NT2/D1 (cell line): Measurements from ENCODE around the gene PLPPR1.

Experiments used
- DNase-seq: peaks from one replicate; pipeline ENCODE4 v3.0.0-alpha.2; 2011; ENCODE audit warnings: low read depth, low spot score
- H3K27me3 ChIP-seq: 2 replicates; pipeline ENCODE4 v1.6.0; 2011; ENCODE audit warnings: mild to moderate bottlenecking; ENCODE audit not compliant: insufficient read length, insufficient read depth
- H3K36me3 ChIP-seq: 2 replicates; pipeline ENCODE4 v1.6.1; 2011; ENCODE audit warnings: mild to moderate bottlenecking, low read length, mixed read lengths; ENCODE audit not compliant: insufficient read depth, insufficient read length
- H3K4me1 ChIP-seq: 2 replicates; pipeline ENCODE4 v1.5.1; 2011; ENCODE audit not compliant: insufficient read depth, insufficient read length
- H3K4me3 ChIP-seq: 2 replicates; pipeline ENCODE4 v1.5.1; 2011; ENCODE audit warnings: low read depth; ENCODE audit not compliant: insufficient read length
- H3K9ac ChIP-seq: 2 replicates; pipeline ENCODE4 v1.6.0; 2011; ENCODE audit warnings: low read depth; ENCODE audit not compliant: insufficient read length
- H3K9me3 ChIP-seq: 2 replicates; pipeline ENCODE4 v1.5.1; 2011; ENCODE audit warnings: mild to moderate bottlenecking, low read length; ENCODE audit not compliant: insufficient read depth
- SUZ12 ChIP-seq: IDR thresholded peaks from 2 replicates; pipeline ENCODE4 v1.6.1; 2011; ENCODE audit not compliant: insufficient read length, insufficient read depth; ENCODE audit errors: extremely low read depth
- YY1 ChIP-seq: IDR thresholded peaks from 2 replicates; pipeline ENCODE4 v1.6.1; 2011; ENCODE audit not compliant: insufficient read length, insufficient read depth
- ZNF274 ChIP-seq: IDR thresholded peaks from 2 replicates; pipeline ENCODE4 v1.6.1; 2011; ENCODE audit warnings: mild to moderate bottlenecking, low read depth, low read length

The PLPPR1 gene

DNA sequence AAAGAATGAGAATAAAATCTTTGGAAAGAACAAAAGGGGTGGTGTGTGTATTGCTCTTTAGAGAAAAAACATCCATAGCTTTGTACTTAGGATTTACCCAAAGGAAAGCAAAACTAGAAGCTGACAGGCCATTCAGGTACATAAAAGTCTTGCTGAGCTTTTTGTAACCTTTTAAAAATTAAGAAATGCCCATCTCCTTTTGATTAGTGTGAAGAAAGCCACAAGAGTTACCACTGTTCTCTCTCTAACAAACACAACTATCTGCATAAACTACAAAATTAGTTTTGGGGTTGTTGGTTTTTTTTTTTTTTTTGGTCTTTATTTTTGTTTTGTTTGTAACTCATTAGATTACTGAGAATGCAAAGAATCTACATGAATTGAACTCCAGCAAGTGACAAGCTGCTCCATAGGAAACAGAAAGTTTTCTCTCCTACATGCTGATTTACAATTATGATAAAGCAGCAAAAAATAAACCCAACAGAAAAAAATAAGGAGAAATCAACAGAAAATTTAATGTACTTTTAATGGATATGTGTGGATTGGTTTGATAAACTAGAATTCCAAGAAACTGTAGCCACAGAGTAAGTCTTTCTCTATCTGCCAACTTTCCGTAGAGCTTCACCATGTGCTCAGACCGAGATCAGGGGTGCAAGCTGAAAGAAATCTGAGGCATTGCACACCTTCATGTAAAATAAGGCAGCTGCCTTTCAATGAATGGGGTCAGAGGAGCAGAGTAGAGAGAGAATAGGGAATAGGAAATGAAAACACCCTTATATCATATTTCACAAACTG lies 344.0 kb downstream of the PLPPR1 start:
- no peaks in the 10 kb centered on the region for H3K9me3 ChIP-seq

More for the DNA sequence above, 344.0 kb downstream of the PLPPR1 start:
- Histone ChIP-seq H3K9ac (no peak overlapping the region), H3K36me3 (no peaks in the 10 kb centered on the region), H3K4me1 (no peaks in the 10 kb centered on the region), H3K4me3 (no peak overlapping the region), H3K27me3 (no peaks in the 10 kb centered on the region)
- TF ChIP-seq YY1, result no peak
- TF ChIP-seq ZNF274, result no peak
- TF ChIP-seq SUZ12, result no peak
- no peak for DNase-seq
